Left cardiac atrium (tissue), 4 donors: ENCODE results near the gene ADK. TPM values are rescaled to one million over a fixed set of nuclear protein-coding genes. Genes with fewer than 3 reads are reported as not detected.
A peak's percentile ranks its signal among the peaks of the same experiment; 100 is the strongest.

Source experiments
- ATAC-seq, 2 donors: fragments of 200-7000 bp; cut with Tn5 transposase; one replicate each; pipeline ENCODE4 v1.9.1; 2020; ENCODE audit warnings: mild to moderate bottlenecking in 2 of 2, moderate library complexity in 2 of 2
- DNase-seq: peaks from one replicate; pipeline ENCODE4 v3.0.0-alpha.2; 2020
- intact Hi-C, 2 donors: fragments of 100-400 bp; cut with DNase I; formaldehyde crosslinking; loops; one replicate each; pipeline versions ENCODE4 v1.14.1 to v1.15.1; 2022 to 2023
- total RNA-seq, 2 donors: library from RNA; stranded (reverse); fragmentation: NEBNext Ultra II Directional; extraction: Animal tissue kit (Norgen Biotek cat#: 25700); gene quantifications; one replicate each; pipeline ENCODE4 v1.2.1, GENCODE V29; 2021
- donor health status: DM: no; HTN: yes; CAD: no.
- donor health status: DM: no; HTN: yes; CAD: no; lungs with severe emphysema.
- donor health status: DM: yes; HTN: yes; CAD: no.
- donor health status: Dilated cardiomyopathy.

ADK gene
- total RNA-seq, 2 donors from 2014 or later, result 31.2 to 34.9 TPM

DNA sequence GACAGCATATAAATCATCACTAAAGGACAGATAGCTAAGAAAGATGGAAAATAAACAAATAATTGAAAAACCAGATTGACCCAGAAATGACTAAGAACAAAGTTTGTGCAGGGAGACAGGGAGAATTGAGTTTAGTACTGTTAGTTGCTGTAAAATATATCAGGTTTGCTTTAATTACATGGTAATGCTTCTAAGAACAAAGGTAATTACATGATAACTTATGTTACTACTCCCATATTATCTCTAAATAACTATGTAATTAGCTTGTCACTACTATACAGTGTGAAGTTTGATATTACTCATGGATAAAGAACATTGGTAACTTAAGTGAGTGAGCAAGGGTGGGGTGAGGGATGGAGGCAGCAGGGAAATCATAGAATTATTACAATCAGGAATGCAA, 540.1 kb downstream of the ADK start:
- DNase-seq (no peak), ATAC-seq (no peak)
- intact Hi-C loops, result no loop called here

DNA sequence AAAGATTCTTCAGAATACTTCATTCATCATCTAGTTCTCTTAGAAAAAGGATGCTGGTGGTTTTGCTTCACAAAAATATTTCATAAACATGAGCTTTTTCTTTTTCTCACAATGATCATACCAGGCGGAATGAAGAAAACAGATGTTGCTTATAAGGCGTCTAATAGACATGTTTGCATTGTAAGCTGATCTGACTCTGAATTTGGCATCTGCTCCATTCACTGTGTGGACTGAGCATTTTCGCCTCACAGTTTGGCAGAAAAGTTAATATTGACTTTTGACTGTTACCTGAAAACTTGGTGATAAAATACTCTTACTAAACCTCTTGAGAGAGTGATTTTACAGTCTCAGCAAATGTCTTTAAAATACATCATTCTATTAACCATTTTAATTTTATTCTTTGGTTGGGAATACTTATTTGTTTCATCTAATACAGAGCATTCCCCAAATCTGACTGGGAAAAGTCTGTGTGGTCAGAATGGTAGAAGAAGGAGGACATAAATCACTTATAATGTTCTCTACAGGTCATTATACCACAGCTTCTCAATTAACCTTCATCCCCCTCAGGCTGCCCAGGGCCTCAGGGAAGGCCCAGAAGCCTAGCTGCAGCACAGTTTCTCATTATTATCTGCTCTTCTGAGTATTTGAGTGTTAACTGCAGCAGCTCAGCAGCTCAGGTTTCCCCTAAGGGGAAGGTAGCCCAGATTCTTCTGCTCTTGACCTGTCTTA, 553.8 kb downstream of the ADK start:
- ATAC-seq, result no peak
- intact Hi-C loops, result no loop called here
- no peak for DNase-seq

GRCh38 chr10:74705358-74705980, 554.4 kb downstream of the ADK start:
- ATAC-seq, result no peak
- intact Hi-C loops, result no loop called here
- DNase-seq, result no peak

DNA sequence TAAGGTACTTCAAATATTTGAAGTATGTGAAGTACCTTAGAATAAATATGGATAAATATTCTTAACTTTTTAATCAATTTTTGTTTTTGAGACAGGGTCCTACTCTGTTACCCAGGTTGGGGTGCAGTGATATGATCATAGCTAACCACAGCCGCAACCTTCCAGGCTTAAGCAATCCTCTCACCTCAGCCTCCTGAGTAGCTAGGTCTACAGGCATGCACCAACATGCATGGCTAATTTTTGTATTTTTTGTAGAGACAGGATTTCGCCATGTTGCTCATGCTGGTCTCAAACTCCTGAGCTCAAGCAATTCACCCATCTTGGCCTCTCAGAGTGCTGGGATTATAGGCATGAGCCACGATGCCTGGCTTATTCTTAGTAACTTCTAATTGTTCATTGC, 555.9 kb downstream of the ADK start:
- ATAC-seq, result no peak
- no peak for DNase-seq
- intact Hi-C loops, result no loop called here

DNA sequence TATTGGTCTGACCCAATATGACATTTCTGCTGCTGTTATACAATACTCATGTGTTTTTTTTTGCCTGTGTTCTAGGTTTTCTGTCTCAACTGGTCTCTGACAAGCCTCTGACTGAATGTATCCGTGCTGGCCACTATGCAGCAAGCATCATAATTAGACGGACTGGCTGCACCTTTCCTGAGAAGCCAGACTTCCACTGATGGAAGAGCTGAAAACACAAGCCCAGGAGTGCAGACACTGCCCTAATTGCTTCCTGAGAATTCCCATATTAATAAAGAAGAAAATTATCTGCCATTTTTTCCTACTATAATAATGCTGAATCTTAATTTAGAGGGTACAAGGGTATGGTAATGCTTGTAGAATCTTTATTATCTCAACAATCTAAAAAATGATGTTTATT, 557.2 kb downstream of the ADK start:
- DNase-seq (no peak), ATAC-seq (no peak)
- intact Hi-C loops, result no loop called here

GRCh38 chr10:74718208-74718607, 567.2 kb downstream of the ADK start:
- DNase-seq (no peak), ATAC-seq (no peak)
- intact Hi-C loops, result no loop called here

DNA sequence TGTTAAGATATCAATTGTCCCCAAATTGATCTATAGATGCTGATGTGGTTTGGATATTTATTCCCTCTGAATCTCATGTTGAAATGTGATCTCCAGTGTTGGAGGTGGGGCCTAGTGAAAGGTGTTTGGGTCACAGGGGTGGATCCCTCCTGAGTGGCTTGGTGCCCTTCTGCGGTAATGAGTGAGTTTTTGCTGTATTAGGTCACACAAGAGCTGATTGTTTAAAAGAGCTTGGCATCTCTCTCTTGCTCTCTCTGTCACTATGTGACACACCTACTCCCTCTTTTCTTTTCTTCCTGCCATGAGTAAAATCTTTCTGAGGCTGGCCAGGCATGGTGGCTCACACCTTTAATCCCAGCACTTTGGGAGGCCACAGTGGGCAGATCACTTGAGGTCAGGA, 577.2 kb downstream of the ADK start:
- ATAC-seq (no peak), DNase-seq (no peak)
- intact Hi-C loops, result no loop called here

GRCh38 chr10:74730246-74730645, 579.2 kb downstream of the ADK start:
- intact Hi-C loops, result no loop called here
- ATAC-seq (no peak), DNase-seq (no peak)

DNA sequence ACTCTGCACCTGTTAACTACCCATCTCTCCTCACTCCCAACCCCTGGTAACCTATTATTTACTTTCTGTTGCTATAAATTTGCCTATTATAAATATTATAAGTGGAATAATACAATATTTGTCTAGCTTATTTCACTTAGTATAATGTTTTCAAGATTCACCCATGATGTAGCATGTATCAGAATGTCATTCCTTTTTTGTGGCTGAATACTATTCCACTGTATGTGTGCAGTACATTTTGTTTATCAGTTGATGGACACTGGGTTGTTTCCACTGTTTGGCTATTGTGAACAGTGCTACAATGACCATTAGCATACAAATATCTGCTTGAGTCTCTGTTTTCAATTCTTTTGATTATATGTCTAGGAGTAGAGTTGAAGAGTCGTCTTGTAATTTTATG, 582.6 kb downstream of the ADK start:
- DNase-seq (no peak), ATAC-seq (no peak)
- intact Hi-C loops, result no loop called here

DNA sequence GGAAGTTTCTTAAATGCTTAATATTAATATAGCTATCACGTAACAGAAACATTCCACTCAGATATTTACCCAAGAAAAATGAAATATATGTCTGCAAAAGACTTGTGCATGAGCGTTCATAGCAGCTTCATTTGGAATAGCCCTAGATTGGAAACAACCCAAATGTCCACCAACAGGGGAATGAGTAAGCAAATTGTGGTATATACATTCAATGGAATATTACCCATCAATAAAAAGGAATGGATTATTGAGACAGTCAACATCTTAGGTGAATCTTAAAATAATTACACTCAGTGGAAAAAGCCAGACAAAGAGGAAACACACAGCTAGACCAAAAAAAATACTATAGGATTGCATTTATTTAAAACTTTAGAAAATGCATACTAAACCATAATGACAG, 585.0 kb downstream of the ADK start:
- no peak for ATAC-seq
- DNase-seq, result no peak
- intact Hi-C loops, result no loop called here

DNA sequence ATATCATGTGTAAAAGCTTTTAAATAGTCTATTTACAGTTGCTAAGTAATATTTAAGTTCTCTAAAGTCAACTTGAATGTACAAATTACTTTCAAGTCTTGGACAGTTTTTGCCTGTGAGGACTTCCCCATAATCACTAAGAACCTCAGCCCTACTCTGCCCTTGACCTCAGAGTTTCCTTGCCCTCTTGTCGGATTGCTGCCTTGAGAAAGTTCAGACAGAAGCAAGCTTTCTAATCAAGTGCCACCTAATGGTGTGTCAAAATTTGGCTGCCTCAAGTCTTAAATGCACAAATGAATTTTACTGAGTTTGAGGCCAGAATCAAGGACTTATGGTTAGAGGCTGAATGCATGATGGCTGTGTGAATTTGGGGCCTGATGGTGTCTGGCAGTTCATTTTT, 587.0 kb downstream of the ADK start:
- ATAC-seq, result no peak
- intact Hi-C loops, result no loop called here
- no peak for DNase-seq

- intact Hi-C loops, result no loop called here
- DNase-seq (no peak), ATAC-seq (no peak)
These were observed 587.5 kb downstream of the ADK start for GRCh38 chr10:74738542-74738941.

- peak; percentile 11 to 57 for ATAC-seq
- intact Hi-C loops, result no loop called here
- DNase-seq, result no peak
These were observed 588.1 kb downstream of the ADK start for GRCh38 chr10:74738985-74739567.

DNA sequence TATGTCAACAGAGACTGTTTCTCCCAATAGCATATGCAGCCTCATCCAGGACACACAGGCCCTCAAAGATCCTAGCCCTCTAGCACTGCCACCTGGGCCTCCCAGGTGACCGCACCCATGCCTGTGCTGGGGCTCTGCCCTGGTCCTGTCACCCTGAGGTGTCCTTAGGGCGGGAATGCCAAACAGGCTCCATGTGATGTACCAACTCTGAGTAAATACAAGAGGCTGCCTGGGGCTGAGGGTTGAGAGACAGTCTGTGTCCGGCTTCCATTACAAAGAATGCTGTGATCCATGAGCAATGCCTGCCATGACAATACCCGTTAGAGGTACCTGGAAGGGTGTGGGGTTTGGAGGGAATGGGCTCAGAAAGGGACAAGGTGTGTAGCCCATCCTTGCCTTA, 592.4 kb downstream of the ADK start:
- intact Hi-C loops, result no loop called here
- no peak for DNase-seq
- ATAC-seq, result no peak

GRCh38 chr10:74745449-74745848, 594.4 kb downstream of the ADK start:
- intact Hi-C loops, result no loop called here

GRCh38 chr10:74746813-74747212, 595.8 kb downstream of the ADK start:
- DNase-seq (no peak), ATAC-seq (no peak)
- intact Hi-C loops, result no loop called here

More at GRCh38 chr10:74745449-74745848, 594.4 kb downstream of the ADK start:
- no peak for DNase-seq
- ATAC-seq, result no peak

DNA sequence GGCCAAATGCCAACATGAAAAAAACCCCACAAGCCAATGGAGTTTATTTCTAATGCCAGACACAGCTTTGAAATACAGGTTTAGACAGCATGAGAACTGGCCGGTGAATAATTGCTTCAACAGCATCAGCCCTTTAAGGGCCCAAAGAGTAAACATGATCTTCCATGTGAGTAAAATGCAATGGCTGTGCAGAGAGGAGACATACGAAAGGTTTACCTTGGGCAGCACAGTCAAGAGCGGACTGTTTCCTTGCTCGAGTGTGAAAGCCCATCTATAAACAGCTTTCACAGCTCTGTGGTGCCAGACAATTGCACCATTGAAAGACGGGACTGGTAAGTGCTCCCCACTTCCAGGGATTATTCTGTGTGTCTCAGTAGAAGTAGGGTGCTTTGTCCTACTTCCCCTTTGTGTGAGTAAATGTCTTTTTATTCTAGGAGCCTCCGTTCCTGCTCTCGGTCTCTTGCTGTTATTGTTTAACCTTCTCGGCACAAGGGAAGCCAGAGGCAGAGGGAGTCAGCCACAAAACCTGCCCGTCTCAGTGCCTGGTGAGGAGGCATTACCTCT, 597.5 kb downstream of the ADK start:
- ATAC-seq (no peak), DNase-seq (no peak)
- intact Hi-C loops, result no loop called here

- no peak for ATAC-seq
- DNase-seq, result no peak
- intact Hi-C loops, result no loop called here
These were observed 599.8 kb downstream of the ADK start for GRCh38 chr10:74750848-74751274.

DNA sequence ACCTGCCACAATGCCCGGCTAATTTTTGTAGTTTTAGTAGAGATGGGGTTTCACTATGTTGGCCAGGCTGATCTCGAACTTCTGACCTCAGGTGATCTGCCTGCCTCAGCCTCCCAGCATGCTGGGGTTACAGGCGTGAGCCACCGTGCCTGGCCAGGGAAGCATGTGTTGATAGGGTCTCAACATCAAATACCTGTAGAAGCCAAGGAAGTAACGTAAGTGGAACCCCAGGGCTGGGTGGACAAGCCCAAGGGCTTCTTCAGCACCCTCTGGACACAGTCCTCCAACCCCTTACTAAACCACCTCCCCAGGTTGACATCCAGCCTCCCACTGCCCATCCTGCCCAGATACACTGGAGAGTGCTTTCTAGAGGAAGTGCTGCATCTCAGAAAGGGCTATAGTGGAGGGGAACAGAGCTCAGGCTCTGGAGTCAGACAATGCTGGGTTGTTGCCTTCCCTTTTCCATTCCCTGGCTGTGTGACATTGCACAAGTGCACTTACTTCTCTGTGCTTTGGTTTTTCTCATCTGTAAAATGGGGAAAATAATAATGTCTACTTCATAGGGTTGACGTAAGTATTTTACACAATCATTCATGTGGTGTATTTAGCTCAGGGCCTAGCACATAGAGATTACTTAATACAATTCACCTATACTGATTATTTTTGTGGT, 601.5 kb downstream of the ADK start:
- DNase-seq (no peak), ATAC-seq (no peak)
- intact Hi-C loops, result no loop called here
